Middle frontal gyrus (tissue), 1 donor: ENCODE measurements around the gene SMARCC1.

Experiments
- DNase-seq: peaks from one replicate; pipeline ENCODE4 v3.0.0-alpha.2; 2015; ENCODE audit warnings: low spot score; ENCODE audit errors: extremely low spot score

Gene SMARCC1

GRCh38 chr3:47588587-47588986 is 193.1 kb downstream of the SMARCC1 start:
- no peak for DNase-seq

GRCh38 chr3:47588053-47588452 is 193.6 kb downstream of the SMARCC1 start:
- no peak for DNase-seq

- DNase-seq: no peak
These were observed 194.9 kb downstream of the SMARCC1 start for GRCh38 chr3:47586746-47587145.

GRCh38 chr3:47583320-47584075 is 198.2 kb downstream of the SMARCC1 start:
- no peak for DNase-seq

- DNase-seq: no peak
These were observed 199.9 kb downstream of the SMARCC1 start for GRCh38 chr3:47581835-47582234.

- DNase-seq: no peak
These were observed 200.3 kb downstream of the SMARCC1 start for GRCh38 chr3:47581422-47581821.

GRCh38 chr3:47580481-47580880 is 201.2 kb downstream of the SMARCC1 start:
- no peak for DNase-seq

GRCh38 chr3:47579875-47580274 is 201.8 kb downstream of the SMARCC1 start:
- DNase-seq: no peak

- no peak for DNase-seq
These were observed 202.7 kb downstream of the SMARCC1 start, which contains the start of gene CSPG5 for GRCh38 chr3:47578691-47579632. Gene CSPG5 (minus strand): TSS chr3:47578865. CDS start chr3:47578693, 172 bp downstream.

- no peak for DNase-seq
These were observed 203.5 kb downstream of the SMARCC1 start for GRCh38 chr3:47578119-47578632.

GRCh38 chr3:47577583-47578118 is 204.0 kb downstream of the SMARCC1 start:
- no peak for DNase-seq

GRCh38 chr3:47573190-47574172 is 208.2 kb downstream of the SMARCC1 start:
- no peak for DNase-seq

GRCh38 chr3:47571391-47572175 is 210.1 kb downstream of the SMARCC1 start:
- DNase-seq: no peak

GRCh38 chr3:47568901-47569300 is 212.8 kb downstream of the SMARCC1 start:
- no peak for DNase-seq

- DNase-seq: no peak
These were observed 214.5 kb downstream of the SMARCC1 start for GRCh38 chr3:47567149-47567548.

- DNase-seq: no peak
These were observed 215.0 kb downstream of the SMARCC1 start for GRCh38 chr3:47566667-47567066.

GRCh38 chr3:47565734-47566550 is 215.8 kb downstream of the SMARCC1 start:
- DNase-seq: no peak

GRCh38 chr3:47556351-47556750 is 225.3 kb downstream of the SMARCC1 start:
- DNase-seq: no peak

- no peak for DNase-seq
These were observed 227.4 kb downstream of the SMARCC1 start for GRCh38 chr3:47554335-47554734.
